HG03066 (cell line): ENCODE measurements around the gene CCDC183.
"Not testable (repeated sequence)": the region's sequence is repeated elsewhere in the genome, so short reads cannot be mapped to it uniquely, and the experiment has no call there.

Experiments
- ATAC-seq: cut with Tn5 transposase; IDR thresholded peaks from one replicate; pipeline ENCODE4 v1.9.1; 2021; ENCODE audit warnings: low read depth; ENCODE audit not compliant: unreplicated experiment

The CCDC183 gene

GRCh38 chr9:136837146-136837855, 41.2 kb downstream of the CCDC183 start:
- ATAC-seq, result no peak

GRCh38 chr9:136837856-136838277, 41.7 kb downstream of the CCDC183 start:
- ATAC-seq, result not testable (repeated sequence)

- no peak for ATAC-seq
Observed at GRCh38 chr9:136838314-136839228, 42.4 kb downstream of the CCDC183 start.

- no peak for ATAC-seq
Observed at GRCh38 chr9:136839229-136840139, 43.3 kb downstream of the CCDC183 start.

- ATAC-seq, result no peak
Observed at GRCh38 chr9:136840140-136840876, 44.2 kb downstream of the CCDC183 start.

GRCh38 chr9:136840877-136841645, 44.9 kb downstream of the CCDC183 start:
- no peak for ATAC-seq

- ATAC-seq, result not testable (repeated sequence)
Observed at GRCh38 chr9:136841646-136842379, 45.7 kb downstream of the CCDC183 start.

GRCh38 chr9:136842380-136842948, 46.3 kb downstream of the CCDC183 start, which contains the start of gene AJM1:
TSS of gene AJM1 (plus strand) at chr9:136842478. CDS start at chr9:136844415, 1,937 bp downstream.
- peak; percentile 70 for ATAC-seq

- not testable (repeated sequence) for ATAC-seq
Observed at GRCh38 chr9:136843159-136843800, 47.1 kb downstream of the CCDC183 start.

- not testable (repeated sequence) for ATAC-seq
Observed at GRCh38 chr9:136843801-136844740, 47.9 kb downstream of the CCDC183 start.

GRCh38 chr9:136844761-136845464, 48.8 kb downstream of the CCDC183 start:
- ATAC-seq, result no peak

GRCh38 chr9:136845465-136846260, 49.5 kb downstream of the CCDC183 start:
- ATAC-seq, result no peak

GRCh38 chr9:136846376-136847087, 50.4 kb downstream of the CCDC183 start:
- no peak for ATAC-seq

GRCh38 chr9:136847088-136847825, 51.1 kb downstream of the CCDC183 start:
- no peak for ATAC-seq
